Caco-2 (cell line): ENCODE data around the gene TMEM8B. TPM values are rescaled to one million over a fixed set of nuclear protein-coding genes. Genes with fewer than 3 reads are reported as not detected.

ENCODE experiments used
- BruUV-seq: library from RNA; stranded (reverse); fragments of 400-500 nt; replicated peaks from 2 replicates; lab custom pipeline; 2021; lab: Mats Ljungman, UMichigan
- CTCF ChIA-PET: fragments of 300-600 bp; sonication (Branson Sonifier 250); formaldehyde crosslinking; loops from one replicate; lab custom pipeline; 2022; ENCODE audit warnings: antibody characterized with exemption; lab: Charles Lee
- POLR2A ChIA-PET: fragments of 300-600 bp; sonication (Branson Sonifier 250); formaldehyde crosslinking; loops from one replicate; lab custom pipeline; 2022; ENCODE audit warnings: antibody characterized with exemption; lab: Charles Lee
- DNase-seq, 2 experiments: peaks; one replicate each; pipeline versions ENCODE4 v3.0.0 to v3.0.0-alpha.2; 2020 to 2022
- H3K27me3 ChIP-seq: replicated peaks from 2 replicates; pipeline ENCODE4 v1.6.0; 2011; ENCODE audit warnings: low read length; ENCODE audit not compliant: control insufficient read depth, insufficient read depth
- H3K36me3 ChIP-seq: 2 replicates; pipeline ENCODE4 v1.5.1; 2011; ENCODE audit warnings: low read length; ENCODE audit not compliant: control insufficient read depth, insufficient read depth
- H3K4me1 ChIP-seq: fragments of 250-450 bp; sonication (Bioruptor Pico); 2 replicates; pipeline ENCODE4 v1.5.1; 2020; ENCODE audit warnings: mild to moderate bottlenecking
- H3K4me3 ChIP-seq: 2 replicates; pipeline ENCODE4 v1.5.1; 2011; ENCODE audit warnings: low read depth, mild to moderate bottlenecking, control low read depth, low read length
- H3K9me3 ChIP-seq: fragments of 250-450 bp; sonication (Bioruptor Pico); 2 replicates; pipeline ENCODE4 v1.5.1; 2020; ENCODE audit warnings: mild to moderate bottlenecking, moderate library complexity
- H3K27ac Mint-ChIP-seq: one replicate; pipeline ENCODE4 v1.8.0; 2022; ENCODE audit warnings: mixed read lengths; ENCODE audit not compliant: unreplicated experiment
- H3K27me3 Mint-ChIP-seq: one replicate; pipeline ENCODE4 v1.8.0; 2022; ENCODE audit warnings: mixed read lengths; ENCODE audit not compliant: insufficient read depth, unreplicated experiment
- H3K36me3 Mint-ChIP-seq: one replicate; pipeline ENCODE4 v1.8.0; 2022; ENCODE audit warnings: mild to moderate bottlenecking, mixed read lengths; ENCODE audit not compliant: insufficient read depth, unreplicated experiment
- H3K4me1 Mint-ChIP-seq: one replicate; pipeline ENCODE4 v1.8.0; 2022; ENCODE audit warnings: low read depth, mixed read lengths; ENCODE audit not compliant: unreplicated experiment
- H3K4me3 Mint-ChIP-seq: one replicate; pipeline ENCODE4 v1.8.0; 2022; ENCODE audit warnings: mild to moderate bottlenecking, moderate library complexity, mixed read lengths; ENCODE audit not compliant: unreplicated experiment
- H3K9me3 Mint-ChIP-seq: one replicate; pipeline ENCODE4 v1.8.0; 2022; ENCODE audit warnings: mixed read lengths; ENCODE audit not compliant: unreplicated experiment
- CTCF ChIP-seq, 2 experiments: fragments of 200-600 bp in 1 of 2; IDR thresholded peaks; 1 replicate in 1 of 2; 2 replicates in 1 of 2; pipeline versions ENCODE4 v1.5.1 to v1.8.0; 2011 to 2022; ENCODE audit warnings: antibody characterized with exemption in 1 of 2, control low read depth in 1 of 2, inconsistent platforms in 1 of 2, low read depth in 1 of 2, low read length in 1 of 2, mild to moderate bottlenecking in 1 of 2, moderate library complexity in 1 of 2; ENCODE audit not compliant: insufficient read depth in 1 of 2, severe bottlenecking in 1 of 2, unreplicated experiment in 1 of 2
- intact Hi-C: fragments of 100-400 bp; cut with micrococcal nuclease; formaldehyde crosslinking; loops from one replicate; pipeline ENCODE4 v1.10.0; 2022; ENCODE audit not compliant: unreplicated experiment
- total RNA-seq: library from RNA; stranded (reverse); gene quantifications from 2 replicates; pipeline ENCODE4 v1.2.3, GENCODE V29; 2022

Gene TMEM8B
- total RNA-seq, 1 experiment from 2014 or later, result 4.9 TPM

GRCh38 chr9:35795695-35796094 lies 33.3 kb upstream of the TMEM8B start:
- ChIA-PET CTCF (no interaction called here), POLR2A (no interaction called here)
- H3K27me3 Mint-ChIP-seq, result no peaks in the 10 kb centered on the region
- H3K36me3 Mint-ChIP-seq, result peaks cover 2% of the 10 kb centered on the region
- no peaks in the 10 kb centered on the region for H3K9me3 Mint-ChIP-seq
- Histone ChIP-seq H3K4me1 (peaks cover 30% of the 10 kb centered on the region), H3K27me3 (no peaks in the 10 kb centered on the region), H3K36me3 (0 out of 2 replicates have a peak, but pooled peaks cover 1% of the 10 kb centered on the region), H3K9me3 (no peaks in the 10 kb centered on the region), H3K4me3 (no peak overlapping the region)
- BruUV-seq, result no TSS peak
- H3K4me1 Mint-ChIP-seq, result peaks cover 14% of the 10 kb centered on the region
- no peak for TF ChIP-seq CTCF (IDR thresholded peaks at IDR 0.05; ENCODE audit: insufficient read depth in 1 of 2, low read depth in 1 of 2, low read length in 1 of 2, severe bottlenecking in 1 of 2, unreplicated experiment in 1 of 2)
- H3K4me3 Mint-ChIP-seq, result no peak overlapping the region
- DNase-seq, result no peak
- intact Hi-C loops, result no loop called here
- no peak overlapping the region for H3K27ac Mint-ChIP-seq

- no peak overlapping the region for H3K27ac Mint-ChIP-seq
- H3K4me1 Mint-ChIP-seq, result peaks cover 29% of the 10 kb centered on the region
- TF ChIP-seq CTCF (IDR thresholded peaks at IDR 0.05; ENCODE audit: insufficient read depth in 1 of 2, low read depth in 1 of 2, low read length in 1 of 2, severe bottlenecking in 1 of 2, unreplicated experiment in 1 of 2), result no peak
- DNase-seq, result no peak
- POLR2A ChIA-PET, result no interaction called here
- CTCF ChIA-PET, result no interaction called here
- H3K4me1 ChIP-seq, result peaks cover 44% of the 10 kb centered on the region
- BruUV-seq, result no TSS peak
- H3K4me3 Mint-ChIP-seq, result no peak overlapping the region
- H3K27me3 ChIP-seq, result no peaks in the 10 kb centered on the region
- peaks cover 8% of the 10 kb centered on the region for H3K36me3 Mint-ChIP-seq
- no peak overlapping the region for H3K4me3 ChIP-seq
- no peaks in the 10 kb centered on the region for H3K9me3 Mint-ChIP-seq
- intact Hi-C loops, result no loop called here
- H3K9me3 ChIP-seq, result no peaks in the 10 kb centered on the region
- 0 out of 2 replicates have a peak, but pooled peaks cover under 1% of the 10 kb centered on the region for H3K36me3 ChIP-seq
- H3K27me3 Mint-ChIP-seq, result no peaks in the 10 kb centered on the region
Measured at GRCh38 chr9:35797311-35798109, 31.5 kb upstream of the TMEM8B start.

GRCh38 chr9:35798658-35799374 lies 30.2 kb upstream of the TMEM8B start:
- POLR2A ChIA-PET, result no interaction called here
- CTCF ChIA-PET, result interaction anchor here (0.9 to 1.2 kb wide), 2 partner anchors 9 to 13 kb away, joined by 3 to 4 read pairs; partner anchors contain the start of gene SPAG8

More at GRCh38 chr9:35798658-35799374, 30.2 kb upstream of the TMEM8B start:
- Mint-ChIP-seq H3K4me1 (peaks cover 29% of the 10 kb centered on the region), H3K4me3 (no peak overlapping the region), H3K27ac (no peak overlapping the region), H3K36me3 (peaks cover 13% of the 10 kb centered on the region), H3K9me3 (no peaks in the 10 kb centered on the region), H3K27me3 (no peaks in the 10 kb centered on the region)
- intact Hi-C loops, result no loop called here
- TF ChIP-seq CTCF (IDR thresholded peaks at IDR 0.05; ENCODE audit: insufficient read depth in 1 of 2, low read depth in 1 of 2, low read length in 1 of 2, severe bottlenecking in 1 of 2, unreplicated experiment in 1 of 2), result no peak
- no peaks in the 10 kb centered on the region for H3K36me3 ChIP-seq
- no TSS peak for BruUV-seq
- H3K27me3 ChIP-seq, result no peaks in the 10 kb centered on the region
- no peak overlapping the region for H3K4me3 ChIP-seq
- peaks cover 46% of the 10 kb centered on the region for H3K4me1 ChIP-seq
- no peak for DNase-seq
- H3K9me3 ChIP-seq, result no peaks in the 10 kb centered on the region
